ENCODE data around the gene LPIN3.

Gene LPIN3

DNA sequence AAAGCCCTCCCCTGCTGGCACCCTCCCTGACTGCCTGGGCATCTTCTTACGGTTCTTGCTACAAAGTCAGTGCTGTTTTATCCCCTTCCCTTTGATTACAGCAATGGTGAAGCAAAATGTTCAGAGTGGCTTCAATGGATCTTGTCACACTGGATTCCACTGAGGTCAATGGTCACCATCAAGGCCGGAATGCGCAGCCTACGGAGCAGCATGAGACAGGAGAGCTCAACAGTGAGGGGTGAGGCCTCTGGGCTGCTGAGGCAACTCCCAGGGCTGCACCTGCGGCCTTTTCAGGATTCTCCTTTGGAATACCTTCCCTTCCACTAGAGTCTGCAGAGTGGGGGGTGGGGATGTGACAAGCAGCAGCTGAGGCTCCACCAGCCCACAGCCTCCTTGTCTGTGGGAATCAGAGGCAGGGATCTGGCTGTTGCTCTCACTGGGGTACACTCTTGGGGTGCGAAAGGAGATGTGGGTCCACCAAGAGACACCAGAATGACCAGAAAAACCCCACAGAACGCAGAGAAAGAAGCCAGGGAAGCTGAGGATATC is 66.3 kb downstream of the LPIN3 start:
- H3K27ac ChIP-seq (ENCODE audit: low read depth, low read length): no peak overlapping the region
- H3K27me3 ChIP-seq (ENCODE audit: control insufficient read depth in 1 of 2, insufficient read depth in 2 of 2, low read length in 2 of 2): no peaks in the 10 kb centered on the region
- H3K9ac ChIP-seq (ENCODE audit: low read length): no peak overlapping the region
- H3K4me1 ChIP-seq (ENCODE audit: insufficient read depth, low read length): no peaks in the 10 kb centered on the region
- peaks cover 79% of the 10 kb centered on the region for H3K36me3 ChIP-seq (ENCODE audit: insufficient read depth, low read length)
- no peaks in the 10 kb centered on the region for H3K9me3 ChIP-seq (ENCODE audit: low read length)
- no peak overlapping the region for H3K4me3 ChIP-seq (ENCODE audit: low read depth in 1 of 2, low read length in 2 of 2)

DNA sequence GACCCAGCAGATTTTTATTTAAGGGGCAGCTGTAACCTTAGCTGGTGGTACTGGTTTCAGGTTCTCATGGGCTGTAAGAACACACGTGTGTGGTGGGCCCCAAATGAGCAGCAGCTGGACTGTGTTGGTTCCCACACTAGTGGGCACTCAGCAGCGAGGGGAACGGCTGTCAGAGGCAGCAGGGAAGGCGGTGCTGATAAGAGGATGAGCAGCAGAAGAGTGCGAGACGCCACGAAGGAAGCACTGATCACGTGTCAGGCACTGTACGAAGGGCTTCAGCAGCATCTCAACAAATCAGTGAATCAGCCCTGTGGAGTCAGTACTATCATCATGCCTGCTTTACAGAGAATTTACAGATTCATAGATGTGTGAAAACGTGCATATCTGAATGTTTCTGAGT is 67.0 kb downstream of the LPIN3 start:
- Histone ChIP-seq H3K9ac (ENCODE audit: low read length) (no peak overlapping the region), H3K36me3 (ENCODE audit: insufficient read depth, low read length) (peaks cover 82% of the 10 kb centered on the region), H3K4me3 (ENCODE audit: low read depth in 1 of 2, low read length in 2 of 2) (no peak overlapping the region), H3K27me3 (ENCODE audit: control insufficient read depth in 1 of 2, insufficient read depth in 2 of 2, low read length in 2 of 2) (no peaks in the 10 kb centered on the region), H3K4me1 (ENCODE audit: insufficient read depth, low read length) (no peaks in the 10 kb centered on the region), H3K9me3 (ENCODE audit: low read length) (no peaks in the 10 kb centered on the region), H3K27ac (ENCODE audit: low read depth, low read length) (no peak overlapping the region)

DNA sequence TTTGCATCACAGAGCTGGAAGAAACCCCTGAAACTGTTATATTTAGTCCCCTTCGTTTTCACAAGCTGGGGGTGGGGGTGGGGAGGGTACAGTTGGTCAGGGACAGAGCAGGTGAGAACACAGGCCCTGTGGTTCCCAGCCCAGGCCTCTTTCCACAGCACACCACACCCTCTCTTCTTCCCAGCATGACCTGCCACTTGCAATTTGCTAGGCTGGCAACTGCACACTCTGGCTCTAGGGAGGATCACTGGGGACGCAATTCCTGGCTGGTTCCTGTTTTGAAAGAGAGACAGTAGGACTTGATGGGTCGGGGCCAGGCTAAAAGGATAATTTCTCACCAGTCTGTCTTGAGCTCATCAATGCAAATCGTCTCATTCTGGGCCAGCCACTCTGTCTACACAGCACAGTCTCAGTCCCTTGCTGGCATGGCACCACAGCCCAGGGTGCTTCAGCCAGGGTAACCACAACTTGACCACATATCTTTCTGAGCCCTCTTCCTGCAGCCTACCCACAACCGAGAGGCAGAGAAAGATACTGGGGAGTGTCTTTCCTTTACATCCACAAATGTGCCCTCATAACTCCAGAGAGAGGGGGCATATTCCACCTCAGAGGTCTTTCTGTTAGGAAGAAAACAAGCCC is 67.7 kb downstream of the LPIN3 start:
- peaks cover 88% of the 10 kb centered on the region for H3K36me3 ChIP-seq (ENCODE audit: insufficient read depth, low read length)
- H3K4me1 ChIP-seq (ENCODE audit: insufficient read depth, low read length): no peaks in the 10 kb centered on the region

DNA sequence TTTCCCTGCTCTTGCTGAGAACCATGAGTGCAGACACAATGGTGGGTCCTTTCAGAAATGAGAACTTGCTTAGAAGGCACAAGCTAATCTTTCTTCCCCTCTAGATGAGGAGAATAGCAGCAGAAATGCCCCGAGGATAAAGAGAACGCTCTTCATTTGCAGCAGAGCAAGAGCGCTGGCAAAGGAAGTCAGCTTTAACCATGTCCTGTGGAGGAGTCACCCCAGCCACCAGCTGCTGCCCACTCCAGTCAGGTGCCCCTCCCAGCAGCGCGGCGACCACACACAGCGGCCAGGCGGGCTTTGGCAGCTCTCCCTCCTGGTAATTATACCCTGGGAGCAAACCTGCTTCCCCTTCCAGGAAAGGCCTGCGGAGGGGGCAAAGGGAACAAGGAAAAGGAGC is 68.4 kb downstream of the LPIN3 start:
- Histone ChIP-seq H3K4me1 (ENCODE audit: insufficient read depth, low read length) (no peaks in the 10 kb centered on the region), H3K9ac (ENCODE audit: low read length) (no peak overlapping the region), H3K4me3 (ENCODE audit: low read depth in 1 of 2, low read length in 2 of 2) (no peak overlapping the region), H3K27ac (ENCODE audit: low read depth, low read length) (no peak overlapping the region), H3K36me3 (ENCODE audit: insufficient read depth, low read length) (peaks cover 94% of the 10 kb centered on the region), H3K9me3 (ENCODE audit: low read length) (no peaks in the 10 kb centered on the region), H3K27me3 (ENCODE audit: control insufficient read depth in 1 of 2, insufficient read depth in 2 of 2, low read length in 2 of 2) (no peaks in the 10 kb centered on the region)

More for the DNA sequence above, 67.7 kb downstream of the LPIN3 start:
- no peak overlapping the region for H3K9ac ChIP-seq (ENCODE audit: low read length)
- H3K9me3 ChIP-seq (ENCODE audit: low read length): no peaks in the 10 kb centered on the region
- H3K27ac ChIP-seq (ENCODE audit: low read depth, low read length): no peak overlapping the region
- no peaks in the 10 kb centered on the region for H3K27me3 ChIP-seq (ENCODE audit: control insufficient read depth in 1 of 2, insufficient read depth in 2 of 2, low read length in 2 of 2)
- no peak overlapping the region for H3K4me3 ChIP-seq (ENCODE audit: low read depth in 1 of 2, low read length in 2 of 2)
